Ectodermal cell (in vitro differentiated cells): Measurements from ENCODE around the gene MEGF9.

Experiments used
- H3K27ac ChIP-seq: 2 replicates; pipeline ENCODE4 v1.7.0; 2013; ENCODE audit warnings: mild to moderate bottlenecking, low read depth, low read length; ENCODE audit not compliant: insufficient read depth, poor library complexity, severe bottlenecking
- H3K27me3 ChIP-seq: 2 replicates; pipeline ENCODE4 v1.7.0; 2013; ENCODE audit warnings: mild to moderate bottlenecking, low read length; ENCODE audit not compliant: insufficient read depth, control insufficient read depth, poor library complexity, severe bottlenecking
- H3K36me3 ChIP-seq: one replicate; pipeline ENCODE4 v1.7.0; 2013; ENCODE audit warnings: low read length; ENCODE audit not compliant: control insufficient read depth, insufficient read depth
- H3K4me1 ChIP-seq: one replicate; pipeline ENCODE4 v1.7.0; 2013; ENCODE audit warnings: low read length; ENCODE audit not compliant: control insufficient read depth, insufficient read depth
- H3K4me3 ChIP-seq: 2 replicates; pipeline ENCODE4 v1.7.0; 2013; ENCODE audit warnings: low read depth, low read length, control low read depth; ENCODE audit not compliant: insufficient read depth
- H3K9me3 ChIP-seq: 2 replicates; pipeline ENCODE4 v1.7.0; 2013; ENCODE audit warnings: mild to moderate bottlenecking, low read length, moderate library complexity; ENCODE audit not compliant: control insufficient read depth
- WGBS, 2 experiments: methylation state at CpG; one replicate each; pipeline ENCODE4 v1.1.7; 2013; ENCODE audit warnings: missing lambda C conversion rate in 2 of 2; 5-methylcytosine and 5-hydroxymethylcytosine counted together

Gene MEGF9

DNA sequence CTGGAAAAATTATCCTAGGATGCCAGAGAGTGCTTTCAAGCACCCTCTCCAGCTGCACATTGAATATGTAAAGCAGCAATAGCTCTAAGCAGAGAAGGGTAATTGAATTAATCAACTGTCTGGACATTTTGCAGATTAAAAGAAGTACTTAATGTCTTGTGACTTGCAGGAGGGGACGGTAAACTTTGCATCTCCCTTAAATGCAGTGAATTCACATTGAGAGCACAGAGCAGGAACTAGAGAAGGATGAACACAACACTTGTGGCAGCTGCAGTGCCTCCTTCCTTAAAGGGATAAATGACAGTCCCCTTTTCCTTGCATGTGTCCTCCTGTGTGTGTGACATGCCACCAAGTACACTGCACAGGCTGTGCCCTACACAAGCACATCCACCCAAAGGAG lies 126.9 kb downstream of the MEGF9 start:
- no peaks in the 10 kb centered on the region for H3K4me1 ChIP-seq
- no peak overlapping the region for H3K4me3 ChIP-seq
- no peaks in the 10 kb centered on the region for H3K36me3 ChIP-seq
- H3K27me3 ChIP-seq, result no peaks in the 10 kb centered on the region
- H3K9me3 ChIP-seq, result no peaks in the 10 kb centered on the region
- WGBS, 2 experiments, result 72 to 83% methylated on average over 1 of the region's 1 CpG
- no peak overlapping the region for H3K27ac ChIP-seq

DNA sequence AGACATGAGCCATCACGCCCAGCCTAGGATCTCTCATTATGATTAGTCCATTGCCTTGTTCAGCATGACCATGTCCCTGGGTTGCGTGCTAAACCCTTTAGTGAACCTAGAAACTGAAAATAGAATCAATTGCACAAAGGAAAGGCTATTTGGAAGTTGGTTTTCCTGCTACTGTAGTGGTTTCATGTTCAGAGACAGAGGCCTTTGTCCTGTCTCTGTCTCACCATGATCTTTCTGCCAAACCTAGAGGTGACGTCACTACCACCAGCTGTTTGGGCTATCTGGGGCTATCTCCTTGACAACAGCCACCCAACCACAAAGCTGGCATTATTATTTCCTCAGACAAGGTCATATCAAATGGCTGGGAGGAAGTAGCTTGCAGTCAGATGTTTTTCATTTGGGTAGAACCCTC lies 130.3 kb downstream of the MEGF9 start:
- Histone ChIP-seq H3K27me3 (no peaks in the 10 kb centered on the region), H3K4me3 (no peak overlapping the region), H3K9me3 (no peaks in the 10 kb centered on the region), H3K27ac (peak overlapping the region; percentile 36), H3K36me3 (no peaks in the 10 kb centered on the region), H3K4me1 (peaks cover 2% of the 10 kb centered on the region)
- WGBS, 2 experiments, result 82 to 84% methylated on average over 3 of the region's 3 CpGs

DNA sequence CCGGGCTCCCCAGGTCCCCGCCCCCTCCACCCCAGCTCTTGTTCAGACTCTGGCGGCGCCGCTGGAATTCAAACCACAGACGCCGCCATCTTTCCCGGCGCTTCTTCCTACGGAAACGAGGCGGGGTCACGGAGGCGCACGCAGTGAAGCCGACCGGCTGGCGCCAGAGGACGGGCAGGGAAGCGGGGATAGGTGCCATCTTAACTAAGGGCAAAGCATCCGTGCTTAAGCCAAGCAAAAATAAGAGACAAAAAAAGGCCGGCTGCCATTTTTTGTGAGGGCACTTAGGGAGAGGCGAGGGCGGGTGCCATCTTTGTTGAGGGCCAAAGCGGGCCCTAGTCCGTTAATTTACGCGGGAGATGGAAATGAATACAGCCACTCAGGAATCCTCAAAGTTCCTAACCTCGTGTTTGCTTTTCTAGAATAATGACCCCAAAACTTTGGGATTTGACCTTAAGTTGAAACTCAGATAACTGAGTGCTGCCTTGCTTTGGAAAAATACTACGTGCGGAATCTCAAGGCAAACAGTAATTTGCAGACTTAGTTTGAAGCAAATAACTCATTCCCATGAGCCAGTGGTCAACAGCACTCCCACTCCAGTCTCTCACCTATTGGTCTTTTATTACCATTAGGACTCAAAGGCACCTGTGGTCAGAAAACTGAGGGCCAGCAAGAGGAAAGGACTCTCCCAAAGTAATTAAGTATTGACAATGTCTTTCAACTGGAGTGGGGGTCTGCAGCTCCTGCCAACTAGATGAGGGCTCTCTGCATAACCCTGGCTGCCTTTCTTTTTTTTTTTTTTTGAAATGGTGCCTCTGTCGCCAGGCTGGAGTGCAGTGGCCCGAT lies 134.0 kb downstream of the MEGF9 start, which contains the start of gene CDK5RAP2:
CDK5RAP2 (minus strand) TSS at position 117 of the 846 bp plus-strand sequence. CDS start 189 bp downstream, outside the sequence.
- Histone ChIP-seq H3K4me3 (peak within 1 kb of the TSS; percentile 87), H3K9me3 (no peaks in the 10 kb centered on the region), H3K27me3 (no peaks in the 10 kb centered on the region), H3K36me3 (no peaks in the 10 kb centered on the region), H3K4me1 (peaks cover 9% of the 10 kb centered on the region), H3K27ac (peak within 1 kb of the TSS; percentile 60)
- WGBS, 2 experiments, result 11 to 13% methylated on average over 33 of the region's 33 CpGs

DNA sequence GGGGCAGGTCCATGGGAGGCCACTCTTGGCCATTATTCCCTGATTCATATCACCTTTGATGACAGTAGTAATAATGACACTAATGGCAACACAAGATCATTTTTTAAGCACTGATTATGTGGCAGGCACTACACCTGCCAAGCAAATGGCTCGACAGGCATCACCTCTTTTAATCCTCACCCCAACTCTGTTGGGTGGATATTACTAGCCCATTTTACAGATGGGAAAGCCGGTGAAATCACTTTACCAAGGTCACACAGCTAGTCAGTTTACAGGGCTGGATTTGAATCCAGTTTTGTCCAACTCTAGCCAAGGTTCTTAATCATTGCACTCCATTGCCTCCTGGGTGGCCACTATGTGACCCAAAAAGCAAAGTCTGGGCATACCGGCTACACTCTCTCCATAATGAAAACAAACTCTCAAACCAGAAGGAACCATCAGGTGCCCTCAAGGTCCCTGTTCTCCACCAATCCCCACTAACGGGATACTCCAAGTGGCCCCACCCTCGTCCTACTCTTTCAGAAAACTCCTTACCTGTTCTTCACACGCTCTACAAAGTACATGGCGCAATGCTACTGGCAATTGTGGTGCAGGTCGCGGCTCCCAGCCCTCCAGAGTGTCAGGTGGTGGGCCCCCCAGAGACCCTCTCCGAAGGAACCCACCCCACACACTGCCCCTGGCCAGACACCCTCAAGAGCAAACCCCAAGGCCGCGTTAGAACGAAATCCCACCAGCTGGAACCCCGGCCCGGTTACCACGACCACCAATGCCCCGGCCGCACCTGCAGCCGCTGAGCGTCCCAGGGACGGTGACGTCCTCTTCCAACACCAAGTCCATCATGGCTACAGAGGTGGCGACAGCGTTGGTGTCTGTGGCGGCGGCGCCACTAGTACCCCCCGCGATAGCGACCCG lies 134.9 kb downstream of the MEGF9 start:
- Histone ChIP-seq H3K4me3 (peak overlapping the region; percentile 87), H3K27me3 (no peaks in the 10 kb centered on the region), H3K4me1 (peaks cover 9% of the 10 kb centered on the region), H3K36me3 (no peaks in the 10 kb centered on the region), H3K9me3 (no peaks in the 10 kb centered on the region), H3K27ac (peak overlapping the region; percentile 60)
- 7% methylated on average over 31 of the region's 31 CpGs for WGBS, 2 experiments

DNA sequence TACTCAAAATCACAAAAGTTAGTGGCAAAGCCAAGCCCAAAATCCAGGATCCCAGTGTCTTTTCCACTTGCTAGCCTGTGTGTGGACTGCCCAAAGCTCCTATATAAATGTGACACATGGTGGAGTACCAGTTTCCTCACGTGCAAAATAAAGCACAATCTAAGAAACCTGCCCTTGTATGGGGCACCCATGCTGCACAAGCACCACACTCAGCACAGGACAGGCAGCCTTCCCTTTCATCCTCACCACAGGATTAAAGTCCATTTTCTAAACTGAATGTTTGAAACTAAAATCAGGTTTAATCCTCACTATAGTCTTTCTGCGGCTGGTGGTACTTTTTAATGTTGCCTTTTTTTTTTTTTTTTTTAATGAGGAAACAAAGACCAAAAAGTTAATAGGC lies 139.8 kb downstream of the MEGF9 start:
- WGBS, 2 experiments, result 88% methylated on average over 2 of the region's 2 CpGs
- no peaks in the 10 kb centered on the region for H3K9me3 ChIP-seq
- peaks cover 9% of the 10 kb centered on the region for H3K4me1 ChIP-seq
- H3K36me3 ChIP-seq, result peaks cover 24% of the 10 kb centered on the region
- H3K4me3 ChIP-seq, result no peak overlapping the region
- no peaks in the 10 kb centered on the region for H3K27me3 ChIP-seq
- no peak overlapping the region for H3K27ac ChIP-seq

DNA sequence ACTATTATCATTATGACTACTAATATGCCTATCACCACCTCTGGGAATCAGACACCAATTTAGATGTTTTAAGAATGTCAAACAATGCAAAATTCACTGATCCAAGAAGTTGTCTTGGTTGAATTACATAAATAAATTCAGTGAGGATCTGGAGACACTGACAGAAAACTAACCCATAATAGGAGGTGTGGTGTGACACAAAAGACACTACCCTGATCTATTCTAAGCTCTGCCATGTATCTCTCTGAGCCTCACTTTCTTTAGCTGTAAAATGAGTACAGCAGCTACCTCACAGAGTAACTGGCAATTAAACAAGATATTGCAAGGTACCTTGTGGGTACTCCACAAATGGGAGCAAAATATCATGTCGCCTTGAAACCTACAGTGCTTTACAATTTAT lies 141.8 kb downstream of the MEGF9 start:
- WGBS, 2 experiments, result 86 to 100% methylated on average over 1 of the region's 1 CpG
- no peaks in the 10 kb centered on the region for H3K9me3 ChIP-seq
- peaks cover 40% of the 10 kb centered on the region for H3K36me3 ChIP-seq
- no peaks in the 10 kb centered on the region for H3K4me1 ChIP-seq
- no peak overlapping the region for H3K27ac ChIP-seq
- no peaks in the 10 kb centered on the region for H3K27me3 ChIP-seq
- no peak overlapping the region for H3K4me3 ChIP-seq

DNA sequence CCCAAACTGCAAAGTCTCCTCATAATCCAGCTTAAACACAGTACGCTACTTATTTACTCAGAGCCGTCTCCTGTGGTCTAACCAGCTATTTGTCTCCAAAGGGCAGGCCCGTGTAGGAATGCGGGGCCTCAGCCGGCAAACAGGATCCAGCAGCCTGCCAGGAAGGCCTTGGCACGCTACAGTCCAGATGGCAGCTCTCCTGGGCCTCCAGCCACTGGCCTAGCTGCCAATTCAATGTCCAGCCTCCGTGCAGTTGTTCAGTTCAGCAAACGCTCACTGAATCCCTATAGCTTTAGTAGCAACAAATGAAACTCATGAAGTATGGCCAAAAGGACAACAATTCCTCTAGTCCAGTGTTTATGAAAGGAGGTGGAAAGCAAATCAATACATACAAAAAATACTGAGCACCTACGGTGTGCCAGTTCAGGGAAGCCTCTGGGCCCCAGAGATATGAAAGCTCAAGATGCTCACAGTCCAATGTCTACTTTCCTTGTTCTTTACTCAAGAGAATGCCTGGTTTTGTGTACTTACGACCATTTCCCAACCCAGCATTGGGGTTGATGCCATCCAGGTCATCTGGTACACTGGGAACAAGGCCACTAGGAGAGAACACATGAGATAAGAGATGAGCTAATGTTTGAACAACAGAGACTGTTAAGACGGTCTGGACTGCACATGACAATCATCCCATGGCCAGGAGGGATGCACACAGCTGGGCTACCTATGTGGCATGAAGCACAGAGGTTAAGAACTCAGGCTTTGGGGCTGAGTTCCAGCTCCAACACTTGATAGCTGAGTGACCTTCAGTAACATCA lies 142.6 kb downstream of the MEGF9 start:
- Histone ChIP-seq H3K27me3 (no peaks in the 10 kb centered on the region), H3K4me1 (no peaks in the 10 kb centered on the region), H3K36me3 (peaks cover 40% of the 10 kb centered on the region), H3K27ac (no peak overlapping the region), H3K4me3 (no peak overlapping the region), H3K9me3 (no peaks in the 10 kb centered on the region)
- 96 to 97% methylated on average over 11 of the region's 11 CpGs for WGBS, 2 experiments

DNA sequence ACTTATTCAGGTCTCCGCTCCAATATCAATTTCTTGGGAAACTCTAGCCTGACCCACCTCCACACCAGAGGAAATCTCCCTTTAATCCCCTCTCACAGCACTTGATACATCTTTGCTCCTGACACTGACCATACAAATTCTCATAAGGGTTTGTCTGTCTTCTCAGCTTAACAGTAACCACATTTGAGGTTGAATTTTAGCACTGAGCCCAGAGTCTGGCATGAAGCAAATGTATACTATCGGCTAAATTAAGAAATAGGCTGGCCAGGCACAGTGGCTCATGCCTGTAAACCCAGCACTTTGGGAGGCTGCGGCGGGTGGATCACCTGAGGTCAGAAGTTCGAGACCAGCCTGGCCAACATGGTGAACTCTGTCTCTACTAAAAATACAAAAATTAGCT lies 144.0 kb downstream of the MEGF9 start:
- Histone ChIP-seq H3K36me3 (peaks cover 40% of the 10 kb centered on the region), H3K4me3 (no peak overlapping the region), H3K27me3 (no peaks in the 10 kb centered on the region), H3K9me3 (no peaks in the 10 kb centered on the region), H3K27ac (no peak overlapping the region), H3K4me1 (no peaks in the 10 kb centered on the region)
- 92 to 95% methylated on average over 5 of the region's 5 CpGs for WGBS, 2 experiments

DNA sequence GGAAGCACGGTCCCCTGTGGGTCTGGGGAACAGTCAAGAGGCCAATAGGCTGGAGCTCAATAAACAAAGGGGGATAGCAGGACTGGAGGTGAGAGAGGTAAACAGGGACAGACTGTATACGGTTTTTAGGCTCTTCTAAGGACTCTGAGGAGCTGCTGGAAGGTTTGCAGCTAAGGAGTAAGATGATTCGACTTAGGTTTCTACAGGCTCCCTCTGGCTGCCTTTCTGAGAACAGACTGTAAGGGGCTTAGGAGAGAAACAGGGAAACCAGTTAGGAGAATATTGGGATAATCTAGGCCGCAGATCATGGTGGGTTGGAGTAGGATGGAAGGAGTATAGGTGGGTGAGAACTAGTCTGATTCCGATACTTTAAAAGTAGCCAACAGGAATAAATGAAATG lies 144.7 kb downstream of the MEGF9 start:
- H3K27me3 ChIP-seq, result no peaks in the 10 kb centered on the region
- H3K36me3 ChIP-seq, result peaks cover 40% of the 10 kb centered on the region
- WGBS, 2 experiments, result 93 to 96% methylated on average over 5 of the region's 5 CpGs
- no peaks in the 10 kb centered on the region for H3K9me3 ChIP-seq
- H3K4me1 ChIP-seq, result no peaks in the 10 kb centered on the region
- H3K4me3 ChIP-seq, result no peak overlapping the region
- no peak overlapping the region for H3K27ac ChIP-seq
